Prostate gland (tissue), 2 donors: ENCODE data around the gene SHBG. TPM values are rescaled to one million over a fixed set of nuclear protein-coding genes. Genes with fewer than 3 reads are reported as not detected.

ENCODE experiments used
- DNase-seq: peaks from one replicate; pipeline ENCODE4 v3.0.0-alpha.2; 2019; ENCODE audit warnings: low spot score
- H3K27ac ChIP-seq, 2 donors: fragments of 200-600 bp; sonication (generic); 2 replicates each; pipeline ENCODE4 v1.5.1; 2017 to 2019
- H3K27me3 ChIP-seq: fragments of 200-600 bp; sonication (generic); replicated peaks from 2 replicates; pipeline ENCODE4 v1.5.1; 2019; ENCODE audit not compliant: insufficient read depth
- H3K36me3 ChIP-seq, 2 donors: fragments of 200-600 bp; sonication (generic); 1 replicate in 1 of 2; 2 replicates in 1 of 2; pipeline versions ENCODE4 v1.5.1 to v1.8.1; 2017 to 2019
- H3K4me1 ChIP-seq: fragments of 200-600 bp; sonication (generic); replicated peaks from 2 replicates; pipeline ENCODE4 v1.5.1; 2019
- H3K4me3 ChIP-seq, 2 donors: fragments of 200-600 bp; sonication (generic); 2 replicates each; pipeline ENCODE4 v1.5.1; 2017 to 2019
- H3K9me3 ChIP-seq: fragments of 200-600 bp; sonication (generic); 2 replicates; pipeline ENCODE4 v1.5.1; 2017
- POLR2A ChIP-seq: fragments of 450-650 bp; IDR thresholded peaks from one replicate; pipeline ENCODE4 v1.6.1; 2016; ENCODE audit warnings: antibody characterized with exemption, mild to moderate bottlenecking
- POLR2AphosphoS5 ChIP-seq: sonication (generic); formaldehyde crosslinking; IDR thresholded peaks from one replicate; pipeline ENCODE4 v1.6.1; 2017; ENCODE audit warnings: antibody characterized with exemption
- WGBS: methylation state at CpG from one replicate; pipeline ENCODE4 v1.1.5; 2018; 5-methylcytosine and 5-hydroxymethylcytosine counted together
- intact Hi-C: fragments of 100-400 bp; cut with DNase I; formaldehyde crosslinking; loops from one replicate; pipeline ENCODE4 v1.14.2; 2022
- total RNA-seq, 2 donors: library from RNA; depleted of rRNA; stranded (reverse); fragments of >200 nt; gene quantifications; one replicate each; pipeline ENCODE4 v1.1.0, GENCODE V29; 2016
- TF ChIP-seq, protein P1 (sequence below), 4 experiments: fragments of 200-600 bp in 2 of 4; fragments of 450-650 bp in 2 of 4; sonication (generic) in 2 of 4; IDR thresholded peaks; 1 replicate in 3 of 4; 2 replicates in 1 of 4; pipeline ENCODE4 v1.5.1; 2016 to 2019; ENCODE audit warnings: antibody characterized with exemption in 4 of 4, mild to moderate bottlenecking in 2 of 4, moderate library complexity in 2 of 4

SHBG gene
- 1 to 10 TPM in 1 of 2 donors, not detected in 1; 2.1 TPM for total RNA-seq

DNA sequence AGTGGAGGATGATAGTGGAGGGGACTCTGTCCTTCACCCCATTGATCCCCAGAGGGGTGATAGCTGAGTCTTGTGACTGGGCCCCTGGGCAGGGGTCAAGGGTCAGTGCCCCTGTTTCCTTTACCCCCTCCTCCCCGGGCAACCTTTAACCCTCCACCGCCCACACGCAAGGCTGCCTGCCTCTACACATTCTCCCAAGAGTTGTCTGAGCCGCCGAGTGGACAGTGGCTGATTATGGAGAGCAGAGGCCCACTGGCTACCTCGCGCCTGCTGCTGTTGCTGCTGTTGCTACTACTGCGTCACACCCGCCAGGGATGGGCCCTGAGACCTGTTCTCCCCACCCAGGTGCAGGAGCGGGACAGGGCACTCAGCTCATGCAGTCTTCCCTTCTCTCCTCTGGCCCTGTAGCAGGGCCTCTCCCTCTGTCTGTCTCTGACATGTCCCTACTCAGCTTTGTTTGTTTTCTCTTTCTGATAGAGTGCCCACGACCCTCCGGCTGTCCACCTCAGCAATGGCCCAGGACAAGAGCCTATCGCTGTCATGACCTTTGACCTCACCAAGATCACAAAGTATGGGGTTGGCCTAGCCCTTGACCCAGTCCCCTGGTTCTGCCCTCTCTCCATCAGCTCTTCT is at the start of gene SHBG:
Gene SHBG (plus strand): TSS at position 197 of the 633 bp plus-strand sequence. CDS start 38 bp downstream, at position 235.
- H3K9me3 ChIP-seq, result no peaks in the 10 kb centered on the region
- 75% methylated on average over 13 of the region's 13 CpGs for WGBS
- no peaks in the 10 kb centered on the region for H3K4me1 ChIP-seq
- H3K27ac ChIP-seq, result no peak within 1 kb of the TSS
- H3K4me3 ChIP-seq, result no peak within 1 kb of the TSS
- intact Hi-C loops, result loop anchor here (5.0 kb wide), 1 partner anchor 57 kb away; the partner anchor contains the start of genes TP53 and WRAP53
- TF ChIP-seq POLR2A (no peak), POLR2AphosphoS5 (no peak)
- TF ChIP-seq, protein P1, sequence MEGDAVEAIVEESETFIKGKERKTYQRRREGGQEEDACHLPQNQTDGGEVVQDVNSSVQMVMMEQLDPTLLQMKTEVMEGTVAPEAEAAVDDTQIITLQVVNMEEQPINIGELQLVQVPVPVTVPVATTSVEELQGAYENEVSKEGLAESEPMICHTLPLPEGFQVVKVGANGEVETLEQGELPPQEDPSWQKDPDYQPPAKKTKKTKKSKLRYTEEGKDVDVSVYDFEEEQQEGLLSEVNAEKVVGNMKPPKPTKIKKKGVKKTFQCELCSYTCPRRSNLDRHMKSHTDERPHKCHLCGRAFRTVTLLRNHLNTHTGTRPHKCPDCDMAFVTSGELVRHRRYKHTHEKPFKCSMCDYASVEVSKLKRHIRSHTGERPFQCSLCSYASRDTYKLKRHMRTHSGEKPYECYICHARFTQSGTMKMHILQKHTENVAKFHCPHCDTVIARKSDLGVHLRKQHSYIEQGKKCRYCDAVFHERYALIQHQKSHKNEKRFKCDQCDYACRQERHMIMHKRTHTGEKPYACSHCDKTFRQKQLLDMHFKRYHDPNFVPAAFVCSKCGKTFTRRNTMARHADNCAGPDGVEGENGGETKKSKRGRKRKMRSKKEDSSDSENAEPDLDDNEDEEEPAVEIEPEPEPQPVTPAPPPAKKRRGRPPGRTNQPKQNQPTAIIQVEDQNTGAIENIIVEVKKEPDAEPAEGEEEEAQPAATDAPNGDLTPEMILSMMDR (IDR thresholded peaks at IDR 0.05), result no peak
- no peaks in the 10 kb centered on the region for H3K27me3 ChIP-seq
- DNase-seq, result no peak
- no peaks in the 10 kb centered on the region for H3K36me3 ChIP-seq

- Histone ChIP-seq H3K36me3 (peaks cover 18 to 26% of the 10 kb centered on the region in 2 donors), H3K4me1 (peaks cover 14% of the 10 kb centered on the region), H3K27me3 (no peaks in the 10 kb centered on the region), H3K4me3 (no peak overlapping the region), H3K27ac (peak overlapping the region; percentile 94 to 96), H3K9me3 (no peaks in the 10 kb centered on the region)
- TF ChIP-seq POLR2AphosphoS5 (no peak), POLR2A (no peak)
- TF ChIP-seq, protein P1 (IDR thresholded peaks at IDR 0.05), result no peak
- 78% methylated on average over 23 of the region's 23 CpGs for WGBS
- intact Hi-C loops, result no loop called here
- DNase-seq, result no peak
These were observed 49.0 kb upstream of the SHBG start for GRCh38 chr17:7580604-7581575.

DNA sequence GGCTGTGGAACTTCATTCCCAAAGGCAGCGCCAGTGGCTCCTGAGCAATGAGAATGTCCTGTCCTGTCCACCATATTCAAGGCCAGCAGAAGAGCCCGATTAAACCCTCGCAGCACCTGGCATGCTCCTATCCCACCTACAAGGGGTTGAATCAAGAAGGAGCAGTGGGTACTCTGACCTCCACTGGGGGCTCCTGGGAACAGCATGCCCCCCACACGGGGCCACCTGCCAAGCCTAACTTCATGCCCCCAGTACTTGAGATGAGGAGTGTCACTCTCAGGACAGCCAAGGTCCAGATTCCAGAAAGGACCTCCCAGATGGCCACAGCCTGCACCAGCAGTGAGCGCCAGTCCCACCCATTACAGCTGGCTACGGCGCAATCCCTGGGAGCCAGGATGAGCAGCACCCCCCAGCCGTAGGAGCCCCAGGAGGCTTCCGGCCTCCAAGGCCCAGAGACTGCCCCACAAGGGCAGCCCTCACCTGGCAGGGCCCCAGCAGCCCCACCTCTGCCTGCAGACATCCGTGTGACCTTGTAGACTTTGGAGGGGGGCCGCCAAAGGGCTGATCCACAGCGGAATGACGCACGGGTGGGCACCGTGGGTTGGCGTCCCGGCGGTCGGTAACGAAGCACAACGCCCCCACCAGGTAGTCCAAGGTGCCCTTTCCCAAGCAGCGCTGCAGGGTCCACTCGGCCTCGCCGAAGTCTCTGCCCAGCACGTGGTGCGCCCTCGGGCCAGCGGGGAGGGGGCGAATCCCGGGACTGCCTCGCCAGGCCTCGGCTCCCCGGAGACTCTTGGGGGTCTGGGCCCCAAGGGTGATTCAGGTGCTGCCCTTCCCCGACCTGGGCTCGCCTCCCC is 47.3 kb upstream of the SHBG start:
- intact Hi-C loops, result no loop called here
- WGBS, result 86% methylated on average over 29 of the region's 36 CpGs
- Histone ChIP-seq H3K36me3 (peaks cover 6 to 8% of the 10 kb centered on the region in 2 donors), H3K27me3 (no peaks in the 10 kb centered on the region), H3K9me3 (no peaks in the 10 kb centered on the region), H3K4me1 (peaks cover 14% of the 10 kb centered on the region), H3K27ac (peak overlapping the region; percentile 94 to 96), H3K4me3 (peak overlapping the region; percentile 38 to 60)
- no peak for TF ChIP-seq POLR2A
- no peak for TF ChIP-seq POLR2AphosphoS5
- TF ChIP-seq, protein P1 (IDR thresholded peaks at IDR 0.05), result no peak
- no peak for DNase-seq

GRCh38 chr17:7583253-7584109 is 46.5 kb upstream of the SHBG start, which contains the start of gene MPDU1:
Gene MPDU1, plus strand, starts transcription at chr17:7583852. Its CDS starts 11 bp downstream, at chr17:7583863.
- Histone ChIP-seq H3K4me1 (peaks cover 18% of the 10 kb centered on the region), H3K27me3 (no peaks in the 10 kb centered on the region), H3K4me3 (peak within 1 kb of the TSS; percentile 38 to 60), H3K36me3 (no peaks in the 10 kb centered on the region), H3K27ac (peak within 1 kb of the TSS; percentile 94 to 96), H3K9me3 (no peaks in the 10 kb centered on the region)
- 14% methylated on average over 69 of the region's 69 CpGs for WGBS
- DNase-seq, result peak; percentile 96
- intact Hi-C loops, result no loop called here
- TF ChIP-seq POLR2AphosphoS5 (peak; percentile 97), POLR2A (no peak)
- TF ChIP-seq, protein P1 (IDR thresholded peaks at IDR 0.05), result peak in 2 of 4 experiments; percentile 9 to 34
